ENCODE results near the gene RNF7.

DNA sequence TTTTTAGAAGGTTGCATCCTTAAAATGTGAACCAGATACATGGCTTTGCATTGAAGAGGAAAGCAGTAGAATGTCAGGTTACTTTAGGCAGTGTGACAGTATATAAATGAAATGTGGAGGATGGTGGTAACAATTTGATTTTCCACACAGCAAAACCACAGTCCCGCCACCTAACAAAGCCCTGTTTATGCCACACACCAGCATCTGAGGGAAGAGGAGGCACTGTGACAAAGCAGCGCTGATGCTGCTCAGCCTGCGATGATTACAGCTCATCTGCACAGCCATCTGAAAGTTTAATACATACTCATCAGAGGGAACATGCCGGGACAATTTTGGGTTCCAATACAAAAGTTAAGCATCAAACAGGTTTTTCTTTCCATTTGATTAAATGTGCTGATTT lies 8.9 kb downstream of the RNF7 start:
- TF ChIP-seq, protein P1, sequence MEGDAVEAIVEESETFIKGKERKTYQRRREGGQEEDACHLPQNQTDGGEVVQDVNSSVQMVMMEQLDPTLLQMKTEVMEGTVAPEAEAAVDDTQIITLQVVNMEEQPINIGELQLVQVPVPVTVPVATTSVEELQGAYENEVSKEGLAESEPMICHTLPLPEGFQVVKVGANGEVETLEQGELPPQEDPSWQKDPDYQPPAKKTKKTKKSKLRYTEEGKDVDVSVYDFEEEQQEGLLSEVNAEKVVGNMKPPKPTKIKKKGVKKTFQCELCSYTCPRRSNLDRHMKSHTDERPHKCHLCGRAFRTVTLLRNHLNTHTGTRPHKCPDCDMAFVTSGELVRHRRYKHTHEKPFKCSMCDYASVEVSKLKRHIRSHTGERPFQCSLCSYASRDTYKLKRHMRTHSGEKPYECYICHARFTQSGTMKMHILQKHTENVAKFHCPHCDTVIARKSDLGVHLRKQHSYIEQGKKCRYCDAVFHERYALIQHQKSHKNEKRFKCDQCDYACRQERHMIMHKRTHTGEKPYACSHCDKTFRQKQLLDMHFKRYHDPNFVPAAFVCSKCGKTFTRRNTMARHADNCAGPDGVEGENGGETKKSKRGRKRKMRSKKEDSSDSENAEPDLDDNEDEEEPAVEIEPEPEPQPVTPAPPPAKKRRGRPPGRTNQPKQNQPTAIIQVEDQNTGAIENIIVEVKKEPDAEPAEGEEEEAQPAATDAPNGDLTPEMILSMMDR (IDR thresholded peaks at IDR 0.05; ENCODE audit: low read depth, low read length, poor library complexity, severe bottlenecking), result no peak
- no peak for TF ChIP-seq EZH2phosphoT487 (IDR thresholded peaks at IDR 0.05; ENCODE audit: borderline replicate concordance, low read length)
